Nephron progenitor cell (in vitro differentiated cells): ENCODE measurements around the gene PSMB2.
A peak's percentile ranks its signal among the peaks of the same experiment; 100 is the strongest.

Source experiments
- DNase-seq: peaks from one replicate; pipeline ENCODE4 v3.0.0; 2021
- H3K27ac Mint-ChIP-seq: 2 replicates; pipeline ENCODE4 v1.8.0; 2021; ENCODE audit warnings: mild to moderate bottlenecking, moderate library complexity, mixed read lengths
- H3K27me3 Mint-ChIP-seq: 2 replicates; pipeline ENCODE4 v1.8.0; 2021; ENCODE audit warnings: mild to moderate bottlenecking, low read depth, mixed read lengths; ENCODE audit not compliant: poor library complexity
- H3K36me3 Mint-ChIP-seq: 2 replicates; pipeline ENCODE4 v1.8.0; 2021; ENCODE audit warnings: low read depth, mixed read lengths
- H3K4me1 Mint-ChIP-seq: 2 replicates; pipeline ENCODE4 v1.8.0; 2021; ENCODE audit warnings: mixed read lengths
- H3K4me3 Mint-ChIP-seq: 2 replicates; pipeline ENCODE4 v1.8.0; 2021; ENCODE audit warnings: mild to moderate bottlenecking, moderate library complexity, mixed read lengths
- H3K9me3 Mint-ChIP-seq: 2 replicates; pipeline ENCODE4 v1.8.0; 2021; ENCODE audit warnings: mild to moderate bottlenecking, moderate library complexity, mixed read lengths
- CTCF ChIP-seq: fragments of 200-600 bp; sonication (generic); IDR thresholded peaks from 2 replicates; pipeline ENCODE4 v1.5.0; 2021; ENCODE audit warnings: antibody characterized with exemption

Gene PSMB2

GRCh38 chr1:35575416-35575958 lies 65.8 kb downstream of the PSMB2 start:
- Mint-ChIP-seq H3K4me1 (peaks cover 26% of the 10 kb centered on the region), H3K36me3 (no peaks in the 10 kb centered on the region), H3K4me3 (peak overlapping the region; percentile 4), H3K27ac (no peak overlapping the region), H3K9me3 (no peaks in the 10 kb centered on the region), H3K27me3 (peaks cover 100% of the 10 kb centered on the region)
- DNase-seq: no peak
- no peak for TF ChIP-seq CTCF

GRCh38 chr1:35574655-35575415 lies 66.5 kb downstream of the PSMB2 start:
- Mint-ChIP-seq H3K27ac (no peak overlapping the region), H3K36me3 (no peaks in the 10 kb centered on the region), H3K27me3 (peaks cover 100% of the 10 kb centered on the region), H3K4me3 (peak overlapping the region; percentile 4), H3K9me3 (no peaks in the 10 kb centered on the region), H3K4me1 (peaks cover 26% of the 10 kb centered on the region)
- DNase-seq: no peak
- no peak for TF ChIP-seq CTCF

DNA sequence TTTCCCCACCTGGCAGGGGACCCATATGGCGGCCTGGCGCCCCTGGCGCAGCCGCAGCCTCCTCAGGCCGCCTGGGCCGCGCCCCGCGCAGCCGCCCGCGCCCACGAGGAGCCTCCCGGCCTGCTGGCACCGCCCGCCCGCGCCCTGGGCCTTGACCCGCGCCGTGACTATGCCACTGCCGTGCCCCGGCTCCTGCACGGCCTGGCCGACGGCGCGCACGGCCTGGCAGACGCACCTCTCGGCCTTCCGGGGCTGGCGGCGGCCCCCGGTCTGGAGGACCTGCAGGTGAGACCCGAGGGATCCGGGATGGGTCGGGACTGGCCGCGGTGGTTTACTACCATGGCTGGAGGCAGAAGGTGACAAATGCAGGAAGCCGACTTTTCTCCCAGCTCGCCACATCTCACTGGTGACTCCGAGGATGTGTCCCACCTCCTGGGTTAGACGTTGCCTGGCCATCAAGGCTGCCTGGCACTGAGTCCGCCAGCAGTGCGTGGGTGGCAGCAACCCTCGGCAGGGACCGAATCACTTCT lies 67.1 kb downstream of the PSMB2 start:
- Mint-ChIP-seq H3K4me3 (no peak overlapping the region), H3K9me3 (no peaks in the 10 kb centered on the region), H3K36me3 (no peaks in the 10 kb centered on the region), H3K27ac (no peak overlapping the region), H3K4me1 (peaks cover 26% of the 10 kb centered on the region), H3K27me3 (peaks cover 100% of the 10 kb centered on the region)
- DNase-seq: no peak
- no peak for TF ChIP-seq CTCF

- H3K9me3 Mint-ChIP-seq: no peaks in the 10 kb centered on the region
- H3K4me3 Mint-ChIP-seq: peak within 1 kb of the TSS; percentile 58
- peaks cover 97% of the 10 kb centered on the region for H3K27me3 Mint-ChIP-seq
- TF ChIP-seq CTCF: no peak
- no peaks in the 10 kb centered on the region for H3K36me3 Mint-ChIP-seq
- peak; percentile 50 for DNase-seq
- no peak within 1 kb of the TSS for H3K27ac Mint-ChIP-seq
- peaks cover 24% of the 10 kb centered on the region for H3K4me1 Mint-ChIP-seq
These were observed 67.9 kb downstream of the PSMB2 start, which contains the start of gene TFAP2E for GRCh38 chr1:35573198-35574124. Gene TFAP2E (plus strand): TSS chr1:35573314. CDS start chr1:35573578, 264 bp downstream.

GRCh38 chr1:35572296-35572695 lies 69.0 kb downstream of the PSMB2 start:
- Mint-ChIP-seq H3K27ac (no peak overlapping the region), H3K4me3 (peak overlapping the region; percentile 58), H3K4me1 (peaks cover 20% of the 10 kb centered on the region), H3K9me3 (no peaks in the 10 kb centered on the region), H3K36me3 (no peaks in the 10 kb centered on the region), H3K27me3 (peaks cover 88% of the 10 kb centered on the region)
- DNase-seq: no peak
- TF ChIP-seq CTCF: no peak
